ENCODE measurements around the gene LARGE1. TPM values are rescaled to one million over a fixed set of nuclear protein-coding genes. Genes with fewer than 3 reads are reported as not detected.

LARGE1 gene
- total RNA-seq, 6 experiments from 2014 or later = 12.2 to 28.3 (median 15.2) TPM

GRCh38 chr22:33918676-33919365, 1.5 kb downstream of the LARGE1 start:
- 35% methylated on average over 10 of the region's 10 CpGs for WGBS (ENCODE audit: insufficient coverage, low coverage, low lambda C conversion rate, missing lambda C conversion rate)
- ATAC-seq = no peak
- intact Hi-C loops (cut with DNase I) = no loop called here
- H3K36me3 ChIP-seq = no peaks in the 10 kb centered on the region
- H3K4me3 ChIP-seq = peak overlapping the region; percentile 68 to 78 (median 78)
- no peaks in the 10 kb centered on the region for H3K27me3 ChIP-seq
- H3K9me3 ChIP-seq = no peaks in the 10 kb centered on the region
- peak overlapping the region in 1 of 3 donors; percentile 67 for H3K27ac ChIP-seq
- peaks cover 0 to 21% (median 7%) of the 10 kb centered on the region in 4 donors for H3K4me1 ChIP-seq
- TF ChIP-seq CTCF (IDR thresholded peaks at IDR 0.05) = no peak
- TF ChIP-seq POLR2A (IDR thresholded peaks at IDR 0.05) = no peak
- no peak for DNase-seq

- intact Hi-C loops (cut with DNase I) = no loop called here
- Histone ChIP-seq H3K4me3 (no peak overlapping the region), H3K36me3 (no peaks in the 10 kb centered on the region), H3K27ac (no peak overlapping the region), H3K4me1 (peaks cover 0 to 23% (median 7%) of the 10 kb centered on the region in 4 donors), H3K9me3 (no peaks in the 10 kb centered on the region), H3K27me3 (no peaks in the 10 kb centered on the region)
- WGBS (ENCODE audit: insufficient coverage, low coverage, low lambda C conversion rate, missing lambda C conversion rate) = 53% methylated on average over 10 of the region's 10 CpGs
- DNase-seq (no peak), ATAC-seq (no peak)
- TF ChIP-seq CTCF (IDR thresholded peaks at IDR 0.05) = peak; percentile 20 to 32 (median 26)
- TF ChIP-seq POLR2A (IDR thresholded peaks at IDR 0.05) = no peak
Measured at GRCh38 chr22:33917744-33918406, 2.4 kb downstream of the LARGE1 start.

- Histone ChIP-seq H3K36me3 (no peaks in the 10 kb centered on the region), H3K4me1 (peaks cover 0 to 24% (median 7%) of the 10 kb centered on the region in 4 donors), H3K4me3 (no peak overlapping the region), H3K27ac (peak overlapping the region in 1 of 3 donors; percentile 11), H3K9me3 (no peaks in the 10 kb centered on the region), H3K27me3 (no peaks in the 10 kb centered on the region)
- DNase-seq (no peak), ATAC-seq (no peak)
- 100% methylated on average over 1 of the region's 1 CpG for WGBS (ENCODE audit: insufficient coverage, low coverage, low lambda C conversion rate, missing lambda C conversion rate)
- intact Hi-C loops (cut with DNase I) = no loop called here
- TF ChIP-seq POLR2A (IDR thresholded peaks at IDR 0.05) (no peak), CTCF (IDR thresholded peaks at IDR 0.05) (no peak)
Measured at GRCh38 chr22:33914699-33915098, 5.6 kb downstream of the LARGE1 start.

GRCh38 chr22:33914131-33914530, 6.1 kb downstream of the LARGE1 start:
- peak in 2 of 4 donors; percentile 49 to 65 for ATAC-seq
- intact Hi-C loops (cut with DNase I) = no loop called here
- Histone ChIP-seq H3K27me3 (no peaks in the 10 kb centered on the region), H3K4me3 (no peak overlapping the region), H3K27ac (peak overlapping the region in 1 of 3 donors; percentile 11), H3K9me3 (no peaks in the 10 kb centered on the region), H3K4me1 (peaks cover 0 to 21% (median 7%) of the 10 kb centered on the region in 4 donors), H3K36me3 (no peaks in the 10 kb centered on the region)
- TF ChIP-seq POLR2A (IDR thresholded peaks at IDR 0.05) (no peak), CTCF (IDR thresholded peaks at IDR 0.05) (no peak)
- DNase-seq = no peak
- WGBS (ENCODE audit: insufficient coverage, low coverage, low lambda C conversion rate, missing lambda C conversion rate) = 18% methylated on average over 2 of the region's 2 CpGs
